ENCODE results near the gene ELP6.
"Not testable (repeated sequence)": the region's sequence is repeated elsewhere in the genome, so short reads cannot be mapped to it uniquely, and the experiment has no call there.

Gene ELP6

GRCh38 chr3:47464588-47464987 is 48.9 kb downstream of the ELP6 start:
- DNase-seq (ENCODE audit: low read depth) = no peak

GRCh38 chr3:47459534-47460085 is 53.9 kb downstream of the ELP6 start:
- DNase-seq (ENCODE audit: low read depth) = not testable (repeated sequence)

DNA sequence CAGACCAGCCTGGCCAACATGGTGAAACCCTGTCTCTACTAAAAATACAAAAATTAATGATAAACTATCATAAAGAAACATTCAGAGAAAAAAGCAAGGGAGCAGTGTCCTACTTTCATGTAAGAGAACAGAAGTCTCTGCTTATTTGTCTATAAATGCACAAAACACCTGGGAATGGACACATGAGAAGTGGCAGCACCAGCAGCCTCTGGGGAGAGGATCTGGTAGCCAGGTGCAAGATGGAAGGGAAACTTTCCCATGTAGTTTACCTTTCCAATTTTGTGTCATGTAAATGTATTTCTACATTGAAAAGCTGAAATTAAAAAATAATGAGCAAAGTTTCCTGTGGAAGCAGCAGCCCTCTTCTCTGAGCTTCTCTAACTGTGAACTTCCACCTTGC is 56.5 kb downstream of the ELP6 start:
- DNase-seq (ENCODE audit: low read depth) = no peak

- DNase-seq (ENCODE audit: low read depth) = no peak
Measured at GRCh38 chr3:47455806-47456452, 57.6 kb downstream of the ELP6 start.

DNA sequence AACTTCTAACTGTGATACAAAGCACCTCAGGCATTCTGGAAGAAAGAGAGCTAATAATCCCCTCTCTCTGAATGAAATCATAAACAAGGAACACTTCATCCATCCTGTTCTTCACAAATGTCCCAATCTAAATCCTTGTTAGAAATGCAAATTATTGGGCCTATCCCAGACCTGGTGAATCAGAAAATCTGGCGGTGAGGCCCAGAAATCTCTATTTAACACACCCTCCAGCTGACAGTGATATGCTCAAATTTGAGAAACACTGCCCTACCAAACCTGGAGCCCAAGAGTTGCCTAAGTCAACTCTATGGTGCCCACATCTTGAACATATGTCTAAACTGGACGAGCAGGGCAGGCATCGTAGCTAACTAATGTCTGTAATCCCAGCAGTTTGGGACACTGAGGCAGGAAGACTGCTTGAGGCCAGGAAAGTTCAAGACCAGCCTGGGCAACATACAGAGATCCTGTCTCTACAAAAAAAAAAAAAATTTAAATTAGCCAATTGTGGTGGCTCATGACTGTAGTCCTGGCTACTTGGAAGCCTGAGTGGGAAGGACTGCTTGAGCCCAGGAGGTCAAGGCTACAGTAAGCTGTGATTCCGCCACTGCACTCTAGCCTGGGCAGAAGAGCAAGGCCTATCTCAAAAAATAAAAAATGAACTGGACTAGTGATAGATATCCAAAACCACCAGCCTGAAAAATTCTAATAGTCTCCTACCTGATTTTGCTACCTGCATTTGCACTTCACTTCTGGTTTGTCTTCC is 60.9 kb downstream of the ELP6 start:
- DNase-seq (ENCODE audit: low read depth) = no peak
